HG03442 (cell line): Measurements from ENCODE around the gene POLR3A.
"Not testable (repeated sequence)": the region's sequence is repeated elsewhere in the genome, so short reads cannot be mapped to it uniquely, and the experiment has no call there.

Experiments used
- ATAC-seq: cut with Tn5 transposase; IDR thresholded peaks from one replicate; pipeline ENCODE4 v1.9.1; 2021; ENCODE audit warnings: mild to moderate bottlenecking, moderate library complexity; ENCODE audit not compliant: unreplicated experiment

The POLR3A gene

DNA sequence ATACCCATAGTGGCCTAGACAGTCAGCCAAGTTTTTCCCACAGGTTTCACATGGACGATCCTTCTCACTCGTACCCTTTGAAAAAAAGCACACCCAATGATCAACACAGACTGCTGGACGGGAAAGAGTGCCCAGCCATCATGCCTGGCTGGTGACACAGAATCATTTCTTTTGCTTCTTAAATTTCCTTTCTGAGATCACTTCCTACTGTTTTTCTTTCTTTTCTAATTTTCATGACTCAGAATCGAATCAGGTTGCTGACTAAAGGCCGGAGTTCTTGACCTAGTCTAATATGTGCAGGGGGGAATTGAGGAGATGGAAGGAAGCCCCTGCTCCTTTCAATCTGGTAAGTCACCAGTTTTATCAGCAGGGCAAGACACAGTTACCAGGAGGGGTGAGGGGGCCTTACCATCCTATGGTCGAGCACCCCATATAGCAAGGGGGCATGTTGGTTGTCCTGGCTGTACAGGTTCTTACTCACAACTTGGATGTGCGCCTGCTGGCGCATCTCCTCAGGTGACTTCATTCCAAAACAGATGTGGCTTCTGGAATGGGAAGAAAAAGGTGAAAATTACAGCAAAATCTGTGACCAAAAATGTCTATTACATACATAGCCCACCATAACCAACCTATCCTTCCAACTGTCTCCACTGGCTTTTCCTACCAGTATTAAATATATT, 3.5 kb downstream of the POLR3A start:
- ATAC-seq: no peak

DNA sequence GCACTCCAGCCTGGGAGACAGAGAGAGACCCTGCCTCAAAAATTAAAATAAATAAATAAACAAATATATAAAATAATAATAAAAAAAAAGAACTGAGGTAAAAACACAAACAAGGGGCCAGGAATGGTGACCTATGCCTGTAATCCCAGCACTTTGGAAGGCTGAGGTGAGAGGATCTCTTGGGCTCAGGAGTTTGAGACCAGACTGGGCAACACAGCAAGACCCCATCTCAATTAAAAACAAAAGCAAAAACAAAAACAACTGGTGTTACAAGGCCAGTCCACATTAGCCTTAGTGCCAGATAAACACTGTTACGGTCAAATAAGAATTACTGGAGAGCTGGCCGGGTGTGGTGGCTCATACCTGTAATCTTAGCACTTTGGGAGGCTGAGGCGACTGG, 5.6 kb downstream of the POLR3A start:
- no peak for ATAC-seq

DNA sequence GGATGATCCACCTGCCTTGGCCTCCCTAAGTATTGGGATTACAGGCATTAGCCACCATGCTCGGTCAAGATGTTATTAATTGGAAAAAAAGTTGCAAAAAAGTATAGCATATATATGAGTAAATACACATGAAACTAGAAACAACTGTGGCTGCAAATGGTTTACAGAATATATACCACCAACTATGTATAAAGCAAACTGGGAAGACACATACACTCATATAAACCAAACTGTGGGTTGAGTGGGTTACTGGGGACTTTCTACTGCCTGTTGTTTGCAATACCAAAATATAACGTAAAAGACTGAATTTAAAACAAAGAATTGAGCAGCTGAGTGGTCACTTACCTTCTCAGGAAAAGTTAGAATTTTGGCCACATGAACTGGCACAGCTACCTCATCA, 8.1 kb downstream of the POLR3A start:
- ATAC-seq: no peak

DNA sequence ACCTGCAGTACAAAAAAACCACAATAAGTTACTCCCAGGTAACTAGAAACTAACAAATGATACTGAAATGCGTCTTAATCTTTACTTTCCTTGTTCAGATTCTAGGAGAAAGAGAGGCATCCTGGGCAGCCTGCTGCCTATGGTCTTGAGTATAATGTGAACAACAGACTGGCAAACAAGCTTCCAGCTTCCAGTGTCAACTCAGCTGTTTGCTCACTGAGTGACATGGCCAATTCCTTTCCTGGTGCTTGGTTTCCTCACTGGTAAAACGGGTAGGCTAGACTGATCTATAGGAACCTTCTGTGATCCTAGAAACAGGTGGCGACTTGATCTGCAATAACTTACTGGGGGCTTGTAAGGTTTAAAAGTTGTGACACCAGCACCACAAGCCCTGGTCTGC, 10.1 kb downstream of the POLR3A start:
- ATAC-seq: no peak

DNA sequence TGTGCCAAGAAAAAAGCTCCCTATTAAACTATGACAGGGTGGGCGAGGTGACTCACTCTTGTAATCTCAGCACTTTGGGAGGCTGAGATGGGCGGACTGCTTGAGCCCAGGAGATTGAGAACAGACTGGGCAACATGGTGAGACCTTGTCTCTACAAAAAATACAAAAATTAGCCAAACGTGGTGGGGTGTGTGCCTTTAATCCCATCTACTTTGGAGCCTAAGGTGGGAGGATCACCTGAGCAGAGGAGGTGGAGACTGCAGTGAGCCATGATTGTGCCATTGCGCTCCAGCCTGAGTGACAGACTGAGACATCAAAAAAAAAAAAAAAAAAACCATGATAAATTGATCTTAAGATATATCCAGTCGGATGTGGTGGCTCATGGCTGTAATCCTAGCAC, 11.5 kb downstream of the POLR3A start:
- no peak for ATAC-seq

- no peak for ATAC-seq
Measured at GRCh38 chr10:78015546-78015945, 13.8 kb downstream of the POLR3A start.

GRCh38 chr10:78013564-78013963, 15.8 kb downstream of the POLR3A start:
- ATAC-seq: no peak

GRCh38 chr10:78011065-78011464, 18.2 kb downstream of the POLR3A start:
- no peak for ATAC-seq

DNA sequence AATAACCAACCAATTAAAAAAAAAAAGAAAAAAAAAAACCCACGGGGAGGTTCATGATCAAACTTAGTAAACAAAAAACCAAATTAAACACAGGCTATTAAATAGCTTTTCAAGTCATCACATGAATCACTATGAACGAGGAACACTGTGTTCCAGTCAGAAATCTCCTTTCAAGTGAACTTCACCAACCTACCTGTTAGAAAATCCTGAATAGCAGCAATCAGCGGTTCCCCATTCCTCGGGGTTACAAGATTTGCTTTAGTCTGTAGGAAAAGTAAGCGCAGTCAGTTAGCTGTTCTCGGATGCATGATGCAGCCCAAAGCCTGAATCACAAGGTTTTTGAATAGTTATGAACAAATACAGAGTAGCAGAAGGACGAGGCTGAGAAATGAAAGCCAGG, 19.0 kb downstream of the POLR3A start:
- ATAC-seq: no peak

GRCh38 chr10:78009662-78010061, 19.7 kb downstream of the POLR3A start:
- ATAC-seq: no peak

DNA sequence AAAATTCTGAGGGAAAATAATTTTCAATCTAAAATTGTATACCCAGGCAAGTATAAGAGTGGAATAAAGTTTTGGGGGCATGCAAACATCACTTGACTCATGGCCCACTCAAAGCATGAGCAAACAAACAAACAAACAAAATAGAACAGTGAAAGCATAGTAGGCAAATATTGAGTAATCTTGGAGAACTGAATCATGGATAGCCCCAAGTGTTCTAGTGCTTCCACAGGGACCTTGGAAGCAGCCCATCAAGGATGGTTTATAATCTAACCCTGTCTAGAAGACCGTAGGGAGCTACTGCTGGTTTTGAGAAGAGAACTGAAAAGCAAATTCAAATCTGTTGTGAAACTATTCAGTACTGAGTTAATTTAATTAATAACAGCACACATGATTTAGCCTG, 22.1 kb downstream of the POLR3A start:
- ATAC-seq: no peak

GRCh38 chr10:78004215-78005026, 24.9 kb downstream of the POLR3A start:
- no peak for ATAC-seq

GRCh38 chr10:78002541-78003288, 26.6 kb downstream of the POLR3A start:
- no peak for ATAC-seq

DNA sequence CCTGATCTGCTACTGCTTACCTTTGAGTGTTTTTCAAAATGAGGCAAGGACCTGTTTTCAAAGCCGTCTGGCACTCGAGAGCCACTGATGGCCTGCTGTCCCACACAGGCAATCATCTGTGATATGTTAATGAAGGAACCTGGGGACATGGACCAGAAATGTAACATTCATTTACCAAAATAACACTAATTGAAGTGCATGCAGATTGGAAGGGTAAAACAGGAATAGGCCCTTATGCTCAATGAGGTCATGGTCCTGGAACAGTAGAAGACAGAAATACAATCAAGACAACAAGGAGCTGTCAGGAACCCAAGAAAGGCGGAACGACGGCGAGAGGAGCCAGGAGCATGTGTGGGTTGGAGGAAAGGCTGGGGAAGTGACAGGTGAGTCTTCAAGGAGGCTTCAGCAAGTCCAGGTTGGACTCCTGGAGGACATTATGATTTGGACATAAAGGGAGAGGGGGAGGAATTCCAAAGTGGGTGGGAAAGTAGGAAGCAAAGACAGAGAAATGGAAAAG, 28.3 kb downstream of the POLR3A start:
- no peak for ATAC-seq

DNA sequence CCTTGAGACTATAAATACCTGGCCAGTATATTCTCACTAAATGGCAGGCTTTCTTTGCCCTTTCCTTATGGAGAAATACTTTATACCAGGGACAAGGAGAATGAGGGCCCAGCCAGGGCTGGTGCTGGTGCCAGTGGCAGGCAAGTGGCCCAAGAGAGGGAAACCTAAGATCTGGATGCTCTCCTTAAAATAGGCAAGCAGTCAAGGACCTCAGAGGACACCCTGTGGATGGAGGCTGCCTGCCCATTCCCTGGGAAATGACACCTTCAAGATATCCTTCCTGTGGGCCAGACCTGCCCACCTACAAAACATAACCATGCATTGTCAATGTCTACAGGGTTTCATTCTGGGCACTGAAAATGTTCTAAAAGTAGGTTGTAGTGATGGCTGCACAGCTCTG, 29.1 kb downstream of the POLR3A start:
- no peak for ATAC-seq

- ATAC-seq: not testable (repeated sequence)
Measured at GRCh38 chr10:77998780-77999179, 30.5 kb downstream of the POLR3A start.

- ATAC-seq: no peak
Measured at GRCh38 chr10:77993620-77994019, 35.7 kb downstream of the POLR3A start.

DNA sequence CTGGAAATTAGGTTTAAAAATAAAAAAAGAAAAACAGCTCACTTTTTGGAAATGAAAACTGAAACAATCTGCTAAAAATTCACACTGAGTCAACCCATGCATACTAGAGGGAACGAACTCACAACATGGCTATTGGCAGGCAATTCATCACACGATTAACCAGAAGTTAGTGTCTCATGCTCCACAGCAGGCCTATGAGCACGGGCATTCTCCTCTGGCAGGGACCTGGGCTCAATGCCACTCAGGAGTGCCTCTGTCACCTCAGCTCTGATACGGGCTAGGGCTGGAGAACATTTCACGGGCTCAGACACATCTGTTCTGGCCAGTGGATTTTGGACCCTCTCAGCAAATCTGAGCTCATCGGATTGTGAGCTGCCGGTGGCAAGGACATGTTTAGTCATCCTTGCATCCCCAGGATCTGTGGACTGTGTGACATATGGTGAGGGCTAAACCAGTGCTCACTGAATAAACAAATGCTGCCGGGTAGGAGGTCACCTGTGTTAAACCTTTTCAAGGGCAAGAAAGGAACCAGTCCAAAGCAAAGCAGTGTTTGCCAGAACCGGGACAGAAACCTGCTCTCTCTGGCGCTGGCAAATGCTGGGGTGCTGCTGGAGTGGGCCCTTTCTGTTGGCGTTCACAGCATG, 40.1 kb downstream of the POLR3A start:
- ATAC-seq: no peak

GRCh38 chr10:77987671-77988255, 41.6 kb downstream of the POLR3A start:
- no peak for ATAC-seq

GRCh38 chr10:77984986-77985385, 44.3 kb downstream of the POLR3A start:
- no peak for ATAC-seq
